GM12878 (cell line): ENCODE results near the gene BTG2. TPM values are rescaled to one million over a fixed set of nuclear protein-coding genes. Genes with fewer than 3 reads are reported as not detected.

Source experiments
- ATAC-seq: fragments of 200-7000 bp; cut with Tn5 transposase; 3 replicates; pipeline ENCODE4 v1.9.1; 2020; ENCODE audit warnings: mild to moderate bottlenecking, moderate library complexity
- BruUV-seq: library from RNA; stranded (reverse); fragments of 400-500 nt; replicated peaks from 2 replicates; lab custom pipeline; 2021; lab: Mats Ljungman, UMichigan
- CTCF ChIA-PET: fragments of 300-600 bp; sonication (Branson Sonifier 250); formaldehyde crosslinking; extraction: SDS; loops from one replicate; lab custom pipeline; 2021; ENCODE audit warnings: inconsistent platforms; lab: Yijun Ruan, JAX
- POLR2A ChIA-PET: fragments of 350-600 bp; formaldehyde crosslinking; extraction: SDS; loops from one replicate; lab custom pipeline; 2021; ENCODE audit warnings: inconsistent platforms; lab: Charles Lee
- RAD21 ChIA-PET: fragments of 300-600 bp; sonication (Branson Sonifier 250); formaldehyde crosslinking; loops from one replicate; lab custom pipeline; 2023; ENCODE audit warnings: antibody characterized with exemption; ENCODE audit not compliant: unreplicated experiment; lab: Charles Lee
- SMC1A ChIA-PET: fragments of 300-600 bp; sonication (Branson Sonifier 250); formaldehyde crosslinking; loops from one replicate; lab custom pipeline; 2023; ENCODE audit not compliant: unreplicated experiment, uncharacterized antibody; lab: Charles Lee
- DNase-seq: peaks from one replicate; pipeline ENCODE4 v3.0.0-alpha.2; 2011; ENCODE audit warnings: low read depth, low spot score
- FAIRE-seq: peaks from 3 replicates; lab custom pipeline; 2011; peaks lifted over from hg19 to GRCh38; lab: Jason Lieb, UNC
- H2AFZ ChIP-seq: 2 replicates; pipeline ENCODE4 v1.6.0; 2011; ENCODE audit warnings: low read depth, low read length, control low read depth; ENCODE audit not compliant: control insufficient read depth
- H3K27ac ChIP-seq: 2 replicates; pipeline ENCODE4 v1.5.1; 2011; ENCODE audit warnings: control low read depth; ENCODE audit not compliant: control insufficient read depth, insufficient read depth
- H3K27me3 ChIP-seq, 2 experiments: replicated peaks in 1 of 2; 2 replicates each; pipeline versions ENCODE4 v1.6.0 to v1.6.1; 2011; ENCODE audit warnings: low read length in 1 of 2; ENCODE audit not compliant: control insufficient read depth in 2 of 2, insufficient read depth in 2 of 2
- H3K36me3 ChIP-seq, 2 experiments: 2 replicates each; pipeline ENCODE4 v1.5.1; 2011; ENCODE audit warnings: low read length in 1 of 2; ENCODE audit not compliant: control insufficient read depth in 2 of 2, insufficient read depth in 2 of 2
- H3K4me1 ChIP-seq: 2 replicates; pipeline ENCODE4 v1.6.1; 2011; ENCODE audit warnings: mild to moderate bottlenecking, low read length, moderate library complexity, mixed read lengths; ENCODE audit not compliant: control insufficient read depth, insufficient read depth
- H3K4me2 ChIP-seq: 2 replicates; pipeline ENCODE4 v1.6.0; 2011; ENCODE audit warnings: control low read depth; ENCODE audit not compliant: control insufficient read depth, insufficient read depth
- H3K4me3 ChIP-seq: fragments of 200-600 bp; sonication (generic); 2 replicates; pipeline ENCODE4 v1.5.1; 2016
- H3K79me2 ChIP-seq: 2 replicates; pipeline ENCODE4 v1.6.0; 2011; ENCODE audit warnings: low read length; ENCODE audit not compliant: control insufficient read depth, insufficient read depth
- H3K9ac ChIP-seq: 2 replicates; pipeline ENCODE4 v1.8.0; 2011; ENCODE audit warnings: low read length, control low read depth, mixed read lengths; ENCODE audit not compliant: control insufficient read depth, insufficient read depth
- H3K9me3 ChIP-seq: replicated peaks from 3 replicates; pipeline ENCODE4 v1.5.1; 2011; ENCODE audit warnings: mild to moderate bottlenecking, low read length; ENCODE audit not compliant: control insufficient read depth, insufficient read depth
- H4K20me1 ChIP-seq: 2 replicates; pipeline ENCODE4 v1.6.0; 2011; ENCODE audit not compliant: control insufficient read depth, insufficient read depth
- BCLAF1 ChIP-seq: fragments of 450-650 bp; IDR thresholded peaks from 2 replicates; pipeline ENCODE4 v1.6.1; 2017; ENCODE audit warnings: antibody characterized with exemption, mild to moderate bottlenecking, moderate library complexity
- CTCF ChIP-seq, 3 experiments: IDR thresholded peaks in 2 of 3; conservative IDR thresholded peaks in 1 of 3; 2 replicates each; pipeline ENCODE4 v1.5.1; 2011; ENCODE audit warnings: low read depth in 3 of 3, low read length in 3 of 3, mild to moderate bottlenecking in 3 of 3, control low read depth in 2 of 3, moderate library complexity in 2 of 3, inconsistent platforms in 1 of 3, mixed read lengths in 1 of 3; ENCODE audit not compliant: control insufficient read depth in 2 of 3, insufficient read depth in 1 of 3; ENCODE audit errors: extremely low read depth in 1 of 3
- ESRRA ChIP-seq: IDR thresholded peaks from 2 replicates; pipeline ENCODE4 v1.6.1; 2012; ENCODE audit warnings: mild to moderate bottlenecking, low read length, improper control_type of control experiment
- FOXM1 ChIP-seq: IDR thresholded peaks from 2 replicates; pipeline ENCODE4 v1.6.1; 2012; ENCODE audit warnings: low read depth, mild to moderate bottlenecking, inconsistent platforms, low read length, moderate library complexity
- NBN ChIP-seq: fragments of 450-650 bp; IDR thresholded peaks from 2 replicates; pipeline ENCODE4 v1.6.1; 2016
- PAX5 ChIP-seq: IDR thresholded peaks from 2 replicates; pipeline ENCODE4 v1.6.1; 2011; ENCODE audit warnings: low read depth, low read length, borderline replicate concordance
- RAD21 ChIP-seq: IDR thresholded peaks from 2 replicates; pipeline ENCODE4 v1.6.1; 2011; ENCODE audit warnings: mild to moderate bottlenecking, low read depth, low read length, moderate library complexity; ENCODE audit not compliant: insufficient read depth
- RCOR1 ChIP-seq: conservative IDR thresholded peaks from 2 replicates; pipeline ENCODE4 v1.6.1; 2012; ENCODE audit warnings: low read depth, low read length, improper control_type of control experiment
- RUNX3 ChIP-seq: IDR thresholded peaks from 2 replicates; pipeline ENCODE4 v1.6.1; 2012; ENCODE audit warnings: low read length, inconsistent platforms
- SMC3 ChIP-seq: IDR thresholded peaks from 2 replicates; pipeline ENCODE4 v1.6.1; 2011; ENCODE audit warnings: low read length, improper control_type of control experiment, borderline replicate concordance
- SUZ12 ChIP-seq: fragments of 200-600 bp; sonication (generic); IDR thresholded peaks from one replicate; pipeline ENCODE4 v1.6.1; 2018; ENCODE audit warnings: antibody characterized with exemption, mild to moderate bottlenecking; ENCODE audit not compliant: unreplicated experiment
- YY1 ChIP-seq: IDR thresholded peaks from 2 replicates; pipeline ENCODE4 v1.6.1; 2011; ENCODE audit warnings: low read depth, mild to moderate bottlenecking, low read length
- ZNF592 ChIP-seq: fragments of 450-650 bp; IDR thresholded peaks from 2 replicates; pipeline ENCODE4 v1.6.1; 2017; ENCODE audit warnings: mild to moderate bottlenecking, moderate library complexity
- WGBS: methylation state at CpG from one replicate; pipeline ENCODE4 v1.1.6; 2016; ENCODE audit warnings: low lambda C conversion rate; ENCODE audit not compliant: insufficient replicate concordance, insufficient coverage; ENCODE audit errors: missing lambda C conversion rate; 5-methylcytosine and 5-hydroxymethylcytosine counted together
- in situ Hi-C: fragments of 300-500 bp; cut with MboI; formaldehyde crosslinking; loops from 9 replicates; pipeline ENCODE4 v1.14.3; 2018; ENCODE audit warnings: mixed read lengths
- intact Hi-C: fragments of 100-400 bp; cut with micrococcal nuclease; formaldehyde crosslinking; loops from one replicate; pipeline ENCODE4 v1.14.2; 2022; ENCODE audit not compliant: unreplicated experiment
- polyA plus RNA-seq, 11 experiments: library from polyadenylated mRNA; depleted of rRNA in 4 of 11; unstranded in 6 of 11; stranded (reverse) in 5 of 11; fragments of >200 nt; fragmentation: Nextera tagmentation in 4 of 11; fragmentation: Illumina TruSeq in 1 of 11; extraction: Ambion mirVana in 4 of 11; extraction: Trizol in 1 of 11; gene quantifications; 1 replicate in 1 of 11; 2 replicates in 10 of 11; pipeline versions ENCODE4 v1.2.1 to v1.2.3, GENCODE V29; 2011 to 2016; ENCODE audit warnings: inconsistent platforms in 2 of 11, missing spikeins in 2 of 11, low read depth in 1 of 11
- total RNA-seq, 4 experiments: library from RNA; depleted of rRNA in 3 of 4; stranded (reverse); fragments of >200 nt in 3 of 4; fragmentation: Illumina TruSeq in 1 of 4; extraction: Trizol in 1 of 4; gene quantifications; 2 replicates each; pipeline versions ENCODE4 v1.2.1 to v1.2.3, GENCODE V29; 2013 to 2021

The BTG2 gene
- total and polyA plus RNA-seq, 10 of the 15 experiments (the other 5 are each of a cell fraction or from before 2014, with no cell fraction given) = 23.3 to 160 (median 98.1) TPM

DNA sequence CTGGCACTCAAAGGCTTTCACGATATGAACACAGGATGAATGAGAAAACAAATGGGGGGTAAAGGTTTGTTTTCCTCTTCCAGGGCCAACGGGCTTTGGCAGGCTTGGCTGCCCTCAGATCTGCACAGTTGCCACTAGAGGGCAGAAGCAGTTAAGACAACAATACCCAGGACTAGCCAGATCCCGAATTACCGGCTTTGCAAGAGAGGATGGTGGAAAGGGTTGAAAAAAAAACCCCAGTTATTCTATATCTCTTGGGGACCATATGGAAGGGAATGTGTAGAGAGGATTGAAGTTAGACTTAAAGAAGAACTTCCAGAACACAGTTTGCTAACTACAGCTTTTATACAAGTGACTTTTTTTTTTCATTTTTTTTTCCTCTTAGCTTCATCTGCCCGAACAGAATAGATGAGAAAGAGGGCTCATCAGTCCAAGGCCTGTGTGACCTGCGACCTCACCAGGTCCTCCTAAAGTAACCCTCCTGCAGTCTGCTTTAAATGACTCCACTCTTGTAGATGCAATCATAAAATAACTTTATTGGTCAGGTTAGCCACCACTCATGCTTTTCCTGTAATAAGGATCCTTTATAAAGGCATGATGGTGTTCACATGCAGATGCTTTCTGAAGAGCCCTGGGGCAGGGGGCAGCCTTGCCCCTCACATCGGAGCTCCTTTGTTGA, 34.9 kb downstream of the BTG2 start:
- no TSS peak for BruUV-seq
- H3K4me2 ChIP-seq = no peak overlapping the region
- DNase-seq = no peak
- intact Hi-C loops = loop anchor here (1.0 to 2.0 kb wide), 4 partner anchors 100 to 363 kb away; no protein-coding TSS in a partner anchor
- H3K27ac ChIP-seq = no peak overlapping the region
- ChIA-PET RAD21 (interaction anchor here (0.6 to 15.9 kb wide), 25 partner anchors 9 to 361 kb away, joined by 3 to 501 read pairs (median 6); no protein-coding TSS in a partner anchor), CTCF (interaction anchor here (0.6 to 20.4 kb wide), 36 partner anchors 7 to 361 kb away, joined by 3 to 854 read pairs (median 11); partner anchors contain the start of genes BTG2, FMOD, OPTC and PRELP), POLR2A (interaction anchor here (0.6 to 1.3 kb wide), 3 partner anchors 56 to 85 kb away, joined by 3 read pairs; no protein-coding TSS in a partner anchor), SMC1A (interaction anchor here (0.6 to 15.1 kb wide), 36 partner anchors 9 to 361 kb away, joined by 3 to 508 read pairs (median 5); partner anchors contain the start of gene BTG2)
- FAIRE-seq = peak; percentile 95
- H3K79me2 ChIP-seq = no peaks in the 10 kb centered on the region
- ATAC-seq = peak; percentile 86
- no peak overlapping the region for H3K4me3 ChIP-seq
- H3K4me1 ChIP-seq = no peaks in the 10 kb centered on the region
- no peaks in the 10 kb centered on the region for H3K36me3 ChIP-seq
- no peaks in the 10 kb centered on the region for H4K20me1 ChIP-seq
- no peak overlapping the region for H3K9ac ChIP-seq
- H2AFZ ChIP-seq = no peak overlapping the region
- H3K27me3 ChIP-seq = peaks cover 0 to 6% of the 10 kb centered on the region in 2 experiments; a peak in 1 of 4 replicates
- 7% methylated on average over 7 of the region's 7 CpGs for WGBS
- no peaks in the 10 kb centered on the region for H3K9me3 ChIP-seq
- in situ Hi-C loops = loop anchor here (5.0 kb wide), 2 partner anchors 102 to 147 kb away; no protein-coding TSS in a partner anchor
- TF ChIP-seq BCLAF1 (no peak), ZNF592 (0 out of 2 replicates have a peak, but pooled peaks have one; percentile 20), ESRRA (no peak), YY1 (0 out of 2 replicates have a peak, but pooled peaks have one; percentile 66), NBN (peak; percentile 52; the same call in 1 of the 2 replicates), FOXM1 (peak; percentile 52; the same call in 1 of the 2 replicates), PAX5 (peak; percentile 86), RCOR1 (no peak), SUZ12 (no peak), RAD21 (peak; percentile 96), RUNX3 (peak; percentile 46; the same call in 1 of the 2 replicates), SMC3 (peak; percentile 97), CTCF (IDR thresholded peaks at IDR 0.05 in 2 of 3, conservative IDR thresholded peaks at IDR 0.05 in 1 of 3; ENCODE audit: control insufficient read depth in 2 of 3, extremely low read depth in 1 of 3, insufficient read depth in 1 of 3, low read depth in 3 of 3, low read length in 3 of 3) (peak; percentile 84 to 95 (median 92))
